ACHN (cell line): ENCODE results near the gene MSANTD1.

ENCODE experiments used
- DNase-seq: peaks from one replicate; pipeline ENCODE4 v3.0.0-alpha.2; 2015
- in situ Hi-C: cut with HindIII; loops from 2 replicates; pipeline ENCODE4 v1.10.0; 2017; ENCODE audit warnings: low sequenced_read_pairs, low pct_ligation_motif_present, low pct_unique_long_range_greater_than_20kb

Gene MSANTD1

GRCh38 chr4:3303923-3304710 is 55.2 kb downstream of the MSANTD1 start:
- DNase-seq: no peak
- in situ Hi-C loops: no loop called here

DNA sequence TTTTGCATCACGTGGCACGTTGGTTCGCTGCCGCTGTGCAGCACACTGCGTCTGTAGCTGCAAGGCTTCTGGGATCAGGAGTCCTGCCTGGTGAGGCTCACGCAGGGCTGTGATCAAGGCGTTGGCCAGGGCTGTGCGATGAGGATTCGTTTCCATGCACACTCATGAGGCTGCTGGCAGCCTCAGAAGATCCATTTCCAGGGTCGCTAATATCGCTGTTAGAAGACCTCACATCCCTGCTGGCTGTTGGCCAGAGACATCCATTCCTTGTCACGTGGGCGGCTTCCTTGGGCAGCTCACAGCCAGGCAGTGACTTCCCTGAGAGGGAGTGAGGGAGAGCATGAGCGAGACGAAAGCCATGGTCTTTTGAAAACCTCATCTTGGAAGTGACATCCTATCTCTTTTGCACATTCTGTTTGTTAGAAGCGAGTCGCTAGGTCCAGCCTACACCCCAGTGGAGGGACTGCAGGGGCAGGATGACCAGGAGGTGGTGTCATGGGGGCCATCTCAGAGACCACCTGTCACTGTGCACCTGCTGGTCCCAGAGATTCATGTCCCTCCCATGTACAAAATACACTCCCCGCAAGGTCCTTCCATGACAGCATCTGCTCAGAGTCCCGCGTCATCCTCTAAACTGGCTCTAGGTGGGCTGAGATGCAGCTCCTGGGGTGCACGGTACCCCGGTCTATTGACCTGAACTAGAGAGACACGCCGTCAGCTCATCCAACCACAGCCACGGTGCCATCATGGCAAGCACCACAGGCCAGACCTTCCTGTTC is 56.1 kb downstream of the MSANTD1 start:
- no peak for DNase-seq
- in situ Hi-C loops: no loop called here

DNA sequence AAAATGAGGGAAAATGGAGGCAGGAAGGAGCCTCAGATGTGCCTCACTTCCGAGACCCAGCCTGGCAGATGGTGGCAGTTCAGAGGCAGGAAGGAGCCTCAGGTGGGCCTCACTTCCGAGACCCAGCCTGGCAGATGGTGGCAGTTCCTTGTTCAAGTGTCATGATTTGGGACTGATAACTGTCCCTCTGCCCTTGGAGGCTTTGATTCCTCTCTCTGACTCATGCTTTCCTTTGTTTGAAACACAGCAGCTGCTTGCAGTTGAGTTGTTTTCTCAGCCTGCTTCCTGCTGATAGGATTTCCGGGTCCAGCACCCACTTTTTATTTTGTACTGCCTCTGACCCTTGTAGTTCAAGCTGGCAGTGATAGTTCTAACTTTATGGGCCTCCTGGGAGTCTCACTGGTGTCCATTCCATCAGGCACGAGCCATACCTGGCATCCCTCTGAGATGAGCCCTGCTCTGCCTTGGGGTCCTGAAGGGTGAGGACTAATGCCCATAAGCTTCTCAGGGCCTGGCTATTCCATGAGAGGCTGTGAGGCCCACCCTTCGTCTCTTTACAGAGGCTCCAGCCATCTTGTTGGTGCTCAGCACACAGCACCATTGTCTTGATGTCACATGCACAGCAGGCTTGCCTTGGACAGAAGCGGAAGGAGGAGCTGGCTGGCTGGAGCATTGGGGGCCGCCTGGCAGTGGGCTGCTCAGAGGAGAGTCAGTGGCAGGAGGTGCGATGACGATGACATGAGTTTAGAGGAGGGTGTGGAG is 56.8 kb downstream of the MSANTD1 start:
- no peak for DNase-seq
- in situ Hi-C loops: no loop called here
